IMR-90 (cell line): Measurements from ENCODE around the gene ADAMTS14. TPM values are rescaled to one million over a fixed set of nuclear protein-coding genes. Genes with fewer than 3 reads are reported as not detected.
A peak's percentile ranks its signal among the peaks of the same experiment; 100 is the strongest.

ENCODE experiments used
- ATAC-seq: fragments of 200-7000 bp; cut with Tn5 transposase; 2 replicates; pipeline ENCODE4 v1.9.1; 2020; ENCODE audit warnings: low read depth, mild to moderate bottlenecking, moderate library complexity
- BruUV-seq: library from RNA; stranded (reverse); fragments of 400-500 nt; replicated peaks from 2 replicates; lab custom pipeline; 2021; lab: Mats Ljungman, UMichigan
- CTCF ChIA-PET: fragments of 300-600 bp; formaldehyde crosslinking; extraction: SDS; loops from one replicate; lab custom pipeline; 2021; ENCODE audit warnings: antibody characterized with exemption; lab: Yijun Ruan, JAX
- POLR2A ChIA-PET: fragments of 300-600 bp; sonication (Branson Sonifier 250); formaldehyde crosslinking; loops from one replicate; lab custom pipeline; 2022; ENCODE audit warnings: antibody characterized with exemption; ENCODE audit not compliant: unreplicated experiment; lab: Charles Lee
- DNase-seq: peaks from one replicate; pipeline ENCODE4 v3.0.0; 2013
- H2AFZ ChIP-seq: replicated peaks from 2 replicates; pipeline ENCODE3; 2013; ENCODE audit warnings: low read length, mild to moderate bottlenecking; ENCODE audit not compliant: poor library complexity
- H2AK5ac ChIP-seq: 2 replicates; pipeline ENCODE4 v1.6.1; 2013; ENCODE audit warnings: low read depth, low read length, inconsistent platforms
- H2AK9ac ChIP-seq: replicated peaks from 2 replicates; pipeline ENCODE3; 2013; ENCODE audit warnings: mild to moderate bottlenecking, low read depth, low read length, moderate library complexity; ENCODE audit not compliant: poor library complexity
- H2BK120ac ChIP-seq: 2 replicates; pipeline ENCODE4 v1.6.1; 2013; ENCODE audit warnings: low read depth, low read length, inconsistent platforms
- H2BK15ac ChIP-seq: 3 replicates; pipeline ENCODE4 v1.6.1; 2013; ENCODE audit warnings: low read depth, low read length, inconsistent platforms
- H2BK20ac ChIP-seq: 2 replicates; pipeline ENCODE4 v1.6.1; 2013; ENCODE audit warnings: low read depth, mild to moderate bottlenecking, inconsistent platforms, low read length, moderate library complexity
- H2BK5ac ChIP-seq: 2 replicates; pipeline ENCODE4 v1.6.1; 2013; ENCODE audit warnings: mild to moderate bottlenecking, low read depth, low read length, inconsistent platforms; ENCODE audit not compliant: poor library complexity, severe bottlenecking
- H3K14ac ChIP-seq: replicated peaks from 2 replicates; pipeline ENCODE4 v1.6.1; 2013; ENCODE audit warnings: low read depth, low read length, inconsistent platforms
- H3K18ac ChIP-seq: 2 replicates; pipeline ENCODE4 v1.6.1; 2013; ENCODE audit warnings: low read depth, low read length, control low read depth
- H3K23ac ChIP-seq: 2 replicates; pipeline ENCODE4 v1.6.1; 2013; ENCODE audit warnings: low read depth, low read length, inconsistent platforms
- H3K27ac ChIP-seq: 2 replicates; pipeline ENCODE4 v1.5.1; 2013; ENCODE audit warnings: mild to moderate bottlenecking, control low read depth, low read length; ENCODE audit not compliant: insufficient read depth
- H3K27me3 ChIP-seq: 2 replicates; pipeline ENCODE4 v1.6.1; 2013; ENCODE audit warnings: low read length; ENCODE audit not compliant: control insufficient read depth, insufficient read depth
- H3K36me3 ChIP-seq: 2 replicates; pipeline ENCODE4 v1.6.1; 2013; ENCODE audit warnings: low read length, mixed read lengths; ENCODE audit not compliant: control insufficient read depth, insufficient read depth
- H3K4ac ChIP-seq: 2 replicates; pipeline ENCODE4 v1.6.1; 2013; ENCODE audit warnings: low read depth, low read length, inconsistent platforms
- H3K4me1 ChIP-seq: 2 replicates; pipeline ENCODE4 v1.6.1; 2013; ENCODE audit warnings: low read length, mixed read lengths; ENCODE audit not compliant: control insufficient read depth, insufficient read depth
- H3K4me2 ChIP-seq: 2 replicates; pipeline ENCODE4 v1.6.1; 2013; ENCODE audit warnings: low read depth, mild to moderate bottlenecking, control low read depth, low read length, moderate library complexity
- H3K4me3 ChIP-seq: 2 replicates; pipeline ENCODE4 v1.5.1; 2013; ENCODE audit warnings: low read depth, mild to moderate bottlenecking, control low read depth, low read length, moderate library complexity; ENCODE audit not compliant: insufficient read depth
- H3K56ac ChIP-seq: 2 replicates; pipeline ENCODE4 v1.6.1; 2013; ENCODE audit warnings: low read length, inconsistent platforms; ENCODE audit not compliant: insufficient read depth; ENCODE audit errors: extremely low read depth
- H3K79me1 ChIP-seq, 2 experiments: 2 replicates each; pipeline ENCODE4 v1.6.1; 2013; ENCODE audit warnings: low read length in 2 of 2, inconsistent platforms in 1 of 2, low read depth in 1 of 2
- H3K9ac ChIP-seq: 2 replicates; pipeline ENCODE4 v1.6.1; 2013; ENCODE audit warnings: low read depth, low read length, control low read depth
- H3K9me1 ChIP-seq: 2 replicates; pipeline ENCODE4 v1.6.1; 2013; ENCODE audit warnings: low read length, inconsistent platforms; ENCODE audit not compliant: insufficient read depth
- H3K9me3 ChIP-seq: 2 replicates; pipeline ENCODE4 v1.6.1; 2013; ENCODE audit warnings: low read length; ENCODE audit not compliant: control insufficient read depth, insufficient read depth
- H4K20me1 ChIP-seq: 2 replicates; pipeline ENCODE4 v1.6.1; 2013; ENCODE audit warnings: low read length, inconsistent platforms; ENCODE audit not compliant: insufficient read depth
- H4K5ac ChIP-seq: 2 replicates; pipeline ENCODE4 v1.6.1; 2013; ENCODE audit warnings: mild to moderate bottlenecking, low read depth, low read length, control low read depth
- H4K8ac ChIP-seq, 2 experiments: 2 replicates each; pipeline ENCODE4 v1.6.1; 2013; ENCODE audit warnings: low read depth in 2 of 2, low read length in 2 of 2, control low read depth in 1 of 2, inconsistent platforms in 1 of 2
- H4K91ac ChIP-seq: 2 replicates; pipeline ENCODE4 v1.6.1; 2013; ENCODE audit warnings: low read depth, low read length, inconsistent platforms; ENCODE audit not compliant: insufficient read depth
- CHD1 ChIP-seq: IDR thresholded peaks from 2 replicates; pipeline ENCODE4 v1.6.1; 2012; ENCODE audit warnings: low read depth, low read length, improper control_type of control experiment
- CTCF ChIP-seq: conservative IDR thresholded peaks from 2 replicates; pipeline ENCODE4 v1.5.1; 2012; ENCODE audit warnings: mild to moderate bottlenecking, low read depth, low read length, improper control_type of control experiment
- ELK1 ChIP-seq: fragments of 150-350 bp; IDR thresholded peaks from 2 replicates; pipeline ENCODE4 v1.6.1; 2016; ENCODE audit warnings: low read depth, mild to moderate bottlenecking, low read length, moderate library complexity, borderline replicate concordance
- MAZ ChIP-seq: IDR thresholded peaks from 2 replicates; pipeline ENCODE4 v1.6.1; 2012; ENCODE audit warnings: low read depth, mild to moderate bottlenecking, low read length, improper control_type of control experiment, moderate library complexity, borderline replicate concordance
- RAD21 ChIP-seq: IDR thresholded peaks from 2 replicates; pipeline ENCODE4 v1.6.1; 2012; ENCODE audit warnings: low read length, improper control_type of control experiment
- WGBS, 2 experiments: methylation state at CpG; one replicate each; pipeline versions ENCODE4 v1.1.5 to v1.1.7; 2013; ENCODE audit warnings: missing lambda C conversion rate in 2 of 2; ENCODE audit not compliant: insufficient read length in 1 of 2; ENCODE audit errors: extremely low coverage in 2 of 2; 5-methylcytosine and 5-hydroxymethylcytosine counted together
- dilution Hi-C: fragments of 300-500 bp; cut with HindIII; formaldehyde crosslinking; loops from one replicate; pipeline ENCODE4 v1.14.3; 2018; ENCODE audit warnings: low sequenced_read_pairs; ENCODE audit not compliant: unreplicated experiment
- in situ Hi-C: fragments of 300-500 bp; cut with MboI; formaldehyde crosslinking; loops from 3 replicates; pipeline ENCODE4 v1.14.3; 2019; ENCODE audit warnings: low sequenced_read_pairs, inconsistent platforms, mixed read lengths
- intact Hi-C: fragments of 100-400 bp; cut with micrococcal nuclease; formaldehyde crosslinking; loops from 2 replicates; pipeline ENCODE4 v1.10.0; 2022
- polyA plus RNA-seq, 3 experiments: library from polyadenylated mRNA; depleted of rRNA; stranded (reverse); fragments of >200 nt; gene quantifications; 2 replicates each; pipeline ENCODE4 v1.2.3, GENCODE V29; 2012; ENCODE audit warnings: low replicate concordance in 1 of 3
- total RNA-seq: library from RNA; depleted of rRNA; stranded (reverse); fragments of >200 nt; gene quantifications from 2 replicates; pipeline ENCODE4 v1.2.3, GENCODE V29; 2012
- TF ChIP-seq, protein P1 (sequence below): fragments of 150-350 bp; IDR thresholded peaks from 2 replicates; pipeline ENCODE4 v1.6.1; 2017; ENCODE audit warnings: mild to moderate bottlenecking, antibody characterized with exemption, low read length, low read depth

ADAMTS14 gene
- total and polyA plus RNA-seq, 2 of the 4 experiments (the other 2 are of a cell fraction): under 0.01 to 0.31 TPM

- Histone ChIP-seq H3K9ac (no peak overlapping the region), H3K27me3 (peaks cover 17% of the 10 kb centered on the region; the same call in 1 of the 2 replicates), H2AFZ (no peak overlapping the region), H3K9me3 (no peaks in the 10 kb centered on the region), H2BK5ac (no peak overlapping the region), H2BK15ac (no peak overlapping the region), H4K8ac (no peak overlapping the region), H3K27ac (no peak overlapping the region), H3K56ac (no peak overlapping the region), H2BK120ac (no peak overlapping the region), H3K4ac (no peak overlapping the region), H2AK5ac (no peak overlapping the region), H3K18ac (no peak overlapping the region), H2AK9ac (peak overlapping the region; percentile 28), H3K4me3 (no peak overlapping the region), H4K20me1 (no peaks in the 10 kb centered on the region), H4K91ac (no peak overlapping the region), H3K79me1 (no peaks in the 10 kb centered on the region), H3K23ac (no peak overlapping the region), H2BK20ac (no peak overlapping the region), H3K9me1 (no peaks in the 10 kb centered on the region), H3K4me2 (no peak overlapping the region), H3K36me3 (no peaks in the 10 kb centered on the region), H4K5ac (no peak overlapping the region), H3K14ac (no peak overlapping the region), H3K4me1 (no peaks in the 10 kb centered on the region)
- CTCF ChIA-PET: no interaction called here
- in situ Hi-C loops (no loop called here), dilution Hi-C loops (no loop called here), intact Hi-C loops (no loop called here)
- 68% methylated on average over 4 of the region's 8 CpGs; no CpG with 5 or more reads in 1 of the 2 experiments for WGBS, 2 experiments
- POLR2A ChIA-PET: no interaction called here
- TF ChIP-seq CTCF (no peak), ELK1 (no peak), CHD1 (no peak), RAD21 (no peak), MAZ (no peak)
- TF ChIP-seq, protein P1, sequence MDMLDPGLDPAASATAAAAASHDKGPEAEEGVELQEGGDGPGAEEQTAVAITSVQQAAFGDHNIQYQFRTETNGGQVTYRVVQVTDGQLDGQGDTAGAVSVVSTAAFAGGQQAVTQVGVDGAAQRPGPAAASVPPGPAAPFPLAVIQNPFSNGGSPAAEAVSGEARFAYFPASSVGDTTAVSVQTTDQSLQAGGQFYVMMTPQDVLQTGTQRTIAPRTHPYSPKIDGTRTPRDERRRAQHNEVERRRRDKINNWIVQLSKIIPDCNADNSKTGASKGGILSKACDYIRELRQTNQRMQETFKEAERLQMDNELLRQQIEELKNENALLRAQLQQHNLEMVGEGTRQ: no peak
- BruUV-seq: no TSS peak
- DNase-seq: no peak
- no peak for ATAC-seq
These were observed 13.2 kb downstream of the ADAMTS14 start for GRCh38 chr10:70685455-70685911.
